GM12878 (cell line): ENCODE data around the gene RCOR2.

Source experiments
- CBFB ChIP-seq: IDR thresholded peaks from 2 replicates; pipeline ENCODE4 v1.6.1; 2016; ENCODE audit warnings: antibody characterized with exemption, low read depth
- MEF2A ChIP-seq: IDR thresholded peaks from 2 replicates; pipeline ENCODE4 v1.6.1; 2011; ENCODE audit warnings: low read depth, mild to moderate bottlenecking, low read length, moderate library complexity; ENCODE audit not compliant: insufficient read depth
- REST ChIP-seq: IDR thresholded peaks from 2 replicates; pipeline ENCODE4 v1.6.1; 2012; ENCODE audit warnings: mild to moderate bottlenecking, low read depth, low read length
- TAF1 ChIP-seq: IDR thresholded peaks from 2 replicates; pipeline ENCODE4 v1.6.1; 2011; ENCODE audit warnings: mild to moderate bottlenecking, low read depth, low read length, borderline replicate concordance
- TCF7 ChIP-seq: IDR thresholded peaks from 2 replicates; pipeline ENCODE4 v1.6.1; 2014; ENCODE audit warnings: antibody characterized with exemption, borderline replicate concordance
- YY1 ChIP-seq: IDR thresholded peaks from 2 replicates; pipeline ENCODE4 v1.6.1; 2011; ENCODE audit warnings: low read depth, mild to moderate bottlenecking, low read length
- ZNF274 ChIP-seq: IDR thresholded peaks from one replicate; pipeline ENCODE4 v1.8.0; 2011; ENCODE audit not compliant: insufficient read length, insufficient read depth
- TF ChIP-seq, protein P1 (sequence below), 3 experiments: IDR thresholded peaks in 2 of 3; conservative IDR thresholded peaks in 1 of 3; 2 replicates each; pipeline ENCODE4 v1.5.1; 2011; ENCODE audit warnings: low read depth in 3 of 3, low read length in 3 of 3, mild to moderate bottlenecking in 3 of 3, control low read depth in 2 of 3, moderate library complexity in 2 of 3, inconsistent platforms in 1 of 3, mixed read lengths in 1 of 3; ENCODE audit not compliant: control insufficient read depth in 2 of 3, insufficient read depth in 1 of 3; ENCODE audit errors: extremely low read depth in 1 of 3
- TF ChIP-seq, protein P2 (sequence below): fragments of 450-650 bp; IDR thresholded peaks from 2 replicates; pipeline ENCODE4 v1.6.1; 2018; ENCODE audit warnings: mild to moderate bottlenecking, low read depth, moderate library complexity; ENCODE audit not compliant: partially characterized antibody

DNA sequence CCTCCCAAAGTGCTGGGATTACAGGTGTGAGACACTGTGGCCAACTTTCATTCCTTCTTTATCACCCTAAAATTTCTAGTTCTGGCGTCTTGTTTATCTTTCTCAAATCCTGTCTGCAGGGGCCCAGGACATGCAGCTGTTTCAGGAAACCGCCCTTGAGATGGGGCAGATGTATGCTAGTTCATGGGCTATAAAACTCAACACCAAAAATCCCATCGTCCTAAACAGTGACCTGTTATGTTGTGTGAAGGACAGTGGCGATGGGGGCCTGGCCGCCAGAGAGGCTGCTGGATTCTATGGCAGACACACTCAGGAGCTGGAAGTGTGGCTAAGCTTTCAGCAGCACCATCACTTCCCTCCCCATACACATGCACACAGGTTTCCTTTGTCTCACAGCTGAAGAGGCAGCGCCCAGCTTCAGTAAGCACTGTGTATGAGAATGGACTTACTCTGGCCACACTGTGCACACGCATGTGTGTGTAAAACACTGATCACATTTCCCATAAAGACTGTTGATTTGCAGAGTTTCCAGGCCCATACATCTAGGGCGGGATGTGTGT, 41.4 kb downstream of the RCOR2 start:
- no peak for TF ChIP-seq MEF2A
- TF ChIP-seq ZNF274 = no peak
- TF ChIP-seq, protein P1, sequence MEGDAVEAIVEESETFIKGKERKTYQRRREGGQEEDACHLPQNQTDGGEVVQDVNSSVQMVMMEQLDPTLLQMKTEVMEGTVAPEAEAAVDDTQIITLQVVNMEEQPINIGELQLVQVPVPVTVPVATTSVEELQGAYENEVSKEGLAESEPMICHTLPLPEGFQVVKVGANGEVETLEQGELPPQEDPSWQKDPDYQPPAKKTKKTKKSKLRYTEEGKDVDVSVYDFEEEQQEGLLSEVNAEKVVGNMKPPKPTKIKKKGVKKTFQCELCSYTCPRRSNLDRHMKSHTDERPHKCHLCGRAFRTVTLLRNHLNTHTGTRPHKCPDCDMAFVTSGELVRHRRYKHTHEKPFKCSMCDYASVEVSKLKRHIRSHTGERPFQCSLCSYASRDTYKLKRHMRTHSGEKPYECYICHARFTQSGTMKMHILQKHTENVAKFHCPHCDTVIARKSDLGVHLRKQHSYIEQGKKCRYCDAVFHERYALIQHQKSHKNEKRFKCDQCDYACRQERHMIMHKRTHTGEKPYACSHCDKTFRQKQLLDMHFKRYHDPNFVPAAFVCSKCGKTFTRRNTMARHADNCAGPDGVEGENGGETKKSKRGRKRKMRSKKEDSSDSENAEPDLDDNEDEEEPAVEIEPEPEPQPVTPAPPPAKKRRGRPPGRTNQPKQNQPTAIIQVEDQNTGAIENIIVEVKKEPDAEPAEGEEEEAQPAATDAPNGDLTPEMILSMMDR (IDR thresholded peaks at IDR 0.05 in 2 of 3, conservative IDR thresholded peaks at IDR 0.05 in 1 of 3; ENCODE audit: control insufficient read depth in 2 of 3, extremely low read depth in 1 of 3, insufficient read depth in 1 of 3, low read depth in 3 of 3, low read length in 3 of 3) = no peak
- TF ChIP-seq, protein P2, sequence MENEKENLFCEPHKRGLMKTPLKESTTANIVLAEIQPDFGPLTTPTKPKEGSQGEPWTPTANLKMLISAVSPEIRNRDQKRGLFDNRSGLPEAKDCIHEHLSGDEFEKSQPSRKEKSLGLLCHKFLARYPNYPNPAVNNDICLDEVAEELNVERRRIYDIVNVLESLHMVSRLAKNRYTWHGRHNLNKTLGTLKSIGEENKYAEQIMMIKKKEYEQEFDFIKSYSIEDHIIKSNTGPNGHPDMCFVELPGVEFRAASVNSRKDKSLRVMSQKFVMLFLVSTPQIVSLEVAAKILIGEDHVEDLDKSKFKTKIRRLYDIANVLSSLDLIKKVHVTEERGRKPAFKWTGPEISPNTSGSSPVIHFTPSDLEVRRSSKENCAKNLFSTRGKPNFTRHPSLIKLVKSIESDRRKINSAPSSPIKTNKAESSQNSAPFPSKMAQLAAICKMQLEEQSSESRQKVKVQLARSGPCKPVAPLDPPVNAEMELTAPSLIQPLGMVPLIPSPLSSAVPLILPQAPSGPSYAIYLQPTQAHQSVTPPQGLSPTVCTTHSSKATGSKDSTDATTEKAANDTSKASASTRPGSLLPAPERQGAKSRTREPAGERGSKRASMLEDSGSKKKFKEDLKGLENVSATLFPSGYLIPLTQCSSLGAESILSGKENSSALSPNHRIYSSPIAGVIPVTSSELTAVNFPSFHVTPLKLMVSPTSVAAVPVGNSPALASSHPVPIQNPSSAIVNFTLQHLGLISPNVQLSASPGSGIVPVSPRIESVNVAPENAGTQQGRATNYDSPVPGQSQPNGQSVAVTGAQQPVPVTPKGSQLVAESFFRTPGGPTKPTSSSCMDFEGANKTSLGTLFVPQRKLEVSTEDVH = no peak
- no peak for TF ChIP-seq CBFB
- TF ChIP-seq YY1 = no peak
- no peak for TF ChIP-seq TAF1
- TF ChIP-seq TCF7 = no peak
- no peak for TF ChIP-seq REST
